GM21529 (cell line): ENCODE measurements around the gene TNIP2.
"Not testable (repeated sequence)": the region's sequence is repeated elsewhere in the genome, so short reads cannot be mapped to it uniquely, and the experiment has no call there.

Experiments used
- ATAC-seq: cut with Tn5 transposase; IDR thresholded peaks from one replicate; pipeline ENCODE4 v1.9.1; 2021; ENCODE audit not compliant: unreplicated experiment

The TNIP2 gene

DNA sequence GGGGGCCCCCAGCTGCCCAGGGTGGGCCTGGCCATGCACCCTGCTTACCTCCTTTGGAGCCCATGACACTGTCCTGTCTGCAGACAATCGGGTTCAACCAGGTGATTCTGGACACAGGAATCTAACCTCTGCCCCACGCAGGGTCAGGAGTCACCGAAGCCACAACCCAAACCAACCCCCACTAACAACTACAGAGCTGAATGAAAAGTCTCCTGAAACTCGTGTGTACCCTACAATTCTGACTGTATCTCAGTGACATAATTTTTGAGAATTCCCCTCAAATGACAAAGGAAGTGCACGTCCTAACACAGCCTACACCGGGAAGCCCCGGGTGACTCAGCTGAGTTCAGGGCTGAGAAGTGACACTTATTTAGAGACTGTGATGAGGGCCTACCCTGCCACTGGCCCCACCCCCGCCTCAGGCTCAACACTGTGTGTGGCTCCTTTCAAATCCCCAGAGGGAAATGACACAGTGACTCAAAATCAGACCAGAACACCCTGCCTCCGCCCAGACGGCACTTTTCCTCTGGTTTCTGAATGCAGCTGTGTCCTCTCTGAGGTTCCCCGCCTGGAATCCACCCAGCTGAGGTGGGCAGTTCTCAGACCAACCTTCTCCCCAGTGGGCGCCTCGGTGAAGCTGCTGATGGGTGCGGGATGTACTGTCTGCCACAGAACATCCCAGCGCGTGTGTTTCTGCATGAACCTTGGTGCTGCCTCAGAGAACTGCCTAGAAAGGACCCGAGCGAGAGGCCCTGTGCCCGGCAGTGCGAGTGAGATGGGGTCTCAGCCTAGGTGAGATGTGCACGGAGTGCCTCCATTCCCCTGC, 9.9 kb downstream of the TNIP2 start:
- peak; percentile 92 for ATAC-seq

DNA sequence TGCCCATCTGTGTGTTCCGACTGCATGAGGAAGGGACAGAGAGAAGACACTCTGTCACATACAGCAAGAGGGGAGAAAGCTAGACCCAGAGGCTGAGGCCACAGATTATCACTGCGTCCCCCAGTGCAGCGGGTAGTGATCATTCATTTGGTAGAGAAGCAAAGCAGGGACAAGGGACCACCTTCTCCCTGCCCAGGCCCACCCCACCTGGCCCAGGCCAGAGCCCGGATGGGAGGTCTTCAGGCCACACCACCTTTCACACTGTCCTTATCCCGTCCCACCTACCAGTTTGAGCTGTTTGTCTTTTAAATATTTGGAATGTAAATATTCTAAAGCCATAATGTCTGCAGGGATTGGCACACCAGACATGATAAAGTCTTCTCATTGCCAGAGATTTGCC, 10.6 kb downstream of the TNIP2 start:
- ATAC-seq, result no peak

DNA sequence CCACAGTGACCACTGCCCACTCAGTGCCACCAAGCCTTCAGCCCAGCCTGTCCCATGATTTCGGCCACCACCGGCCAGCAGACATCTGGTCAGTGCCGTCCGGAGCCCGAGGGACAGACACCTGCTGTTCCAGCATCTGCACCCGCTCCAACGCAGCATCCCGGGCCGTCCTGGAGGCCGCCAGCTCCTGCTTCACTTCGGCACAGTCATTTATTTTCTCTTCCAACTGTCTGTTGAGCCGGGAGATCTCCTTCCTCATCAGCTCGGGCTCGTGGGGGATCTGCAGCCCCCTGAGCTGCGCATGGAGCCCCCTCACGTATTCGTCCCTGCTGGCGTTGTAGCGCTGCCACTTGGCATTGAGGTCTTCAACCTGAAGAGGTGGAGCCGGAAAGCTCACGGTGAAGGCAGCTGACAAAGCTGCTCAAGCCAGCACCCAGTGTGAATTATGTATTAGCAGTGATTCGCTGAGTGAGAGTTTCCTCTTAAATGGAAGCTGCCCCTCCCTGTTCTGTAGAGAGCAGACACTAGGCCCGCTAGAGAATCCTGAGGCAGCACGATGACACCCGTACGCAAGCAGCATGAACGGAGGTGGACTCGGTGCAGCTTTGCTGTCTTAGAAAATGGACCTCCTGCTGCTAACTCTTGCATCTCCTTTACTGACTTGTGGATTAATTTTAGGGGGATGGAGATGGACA, 11.4 kb downstream of the TNIP2 start:
- ATAC-seq, result no peak

DNA sequence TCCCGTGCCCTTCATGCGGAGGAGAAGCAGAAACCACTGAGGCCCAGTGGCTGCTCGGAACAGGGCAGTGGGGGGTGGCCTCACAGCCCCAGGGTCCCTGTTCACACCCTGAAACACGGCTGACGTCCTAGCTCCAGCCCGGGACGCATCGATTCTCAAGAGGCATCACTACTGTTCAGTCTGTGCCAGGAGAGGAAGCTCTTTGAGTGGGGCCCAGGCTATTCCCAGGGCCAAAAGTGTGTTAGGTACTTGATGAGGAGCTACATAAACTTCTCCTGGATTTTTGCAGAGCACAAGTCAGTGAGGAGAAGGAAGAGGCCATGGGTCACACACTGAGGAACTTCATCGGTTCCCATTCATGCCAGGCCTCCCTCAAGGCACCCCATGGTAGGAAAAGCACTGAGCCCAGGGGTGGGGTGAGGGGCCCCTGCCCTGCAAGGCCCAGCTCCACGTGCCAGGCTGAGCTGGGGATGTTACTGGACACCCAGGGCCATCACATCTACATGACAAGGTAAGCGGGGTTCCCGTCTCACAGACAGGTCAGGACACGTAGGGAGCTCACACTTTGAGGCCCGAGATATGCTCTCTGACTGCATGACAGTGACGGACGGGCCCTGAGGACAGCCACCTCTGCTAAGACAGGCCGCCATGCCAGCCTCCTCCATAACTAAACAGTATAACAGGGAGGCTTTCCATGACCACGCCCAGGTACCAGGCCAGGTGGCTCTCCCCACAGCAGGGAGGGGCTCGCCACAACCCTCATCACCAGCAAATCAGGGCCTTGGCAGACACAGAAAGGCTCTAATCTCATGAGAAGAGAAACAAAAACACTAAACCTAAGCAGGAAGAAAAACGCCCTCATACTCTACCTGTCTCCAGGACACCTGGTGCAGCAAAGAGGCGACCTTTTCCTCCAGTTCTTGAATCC, 12.4 kb downstream of the TNIP2 start:
- ATAC-seq, result no peak

DNA sequence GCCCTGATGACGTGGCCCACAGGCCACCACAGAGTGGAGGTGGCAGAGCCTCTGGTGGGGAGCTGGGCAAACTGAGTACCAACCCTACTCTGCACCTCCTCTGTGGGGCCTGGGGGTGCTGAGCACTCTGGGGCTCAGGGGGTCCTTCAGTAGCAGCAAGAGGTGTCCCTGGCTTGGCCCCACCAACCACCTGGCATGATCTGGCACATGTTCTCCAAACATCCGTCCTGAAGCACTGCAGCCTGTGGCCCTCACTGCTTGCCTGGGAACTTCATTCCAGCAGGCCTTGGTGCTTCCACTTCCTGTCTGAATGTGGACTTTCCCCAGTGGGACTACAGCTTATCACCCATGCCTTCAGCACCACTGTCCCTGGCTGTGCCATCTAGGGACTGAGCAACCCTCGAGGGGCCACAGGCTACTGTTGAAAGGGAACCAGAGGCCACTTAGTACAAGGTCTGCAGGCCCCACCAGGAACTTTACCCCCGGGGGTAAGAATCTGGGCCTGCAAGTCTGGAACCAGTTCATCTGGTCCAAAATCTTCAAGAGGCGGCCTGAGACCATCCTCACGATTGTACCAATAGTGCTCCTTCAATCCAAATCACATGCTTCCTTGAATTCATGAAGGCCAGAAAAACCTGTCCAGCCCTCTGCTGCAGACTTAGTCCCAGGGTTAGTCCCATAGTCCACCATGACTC, 13.2 kb downstream of the TNIP2 start:
- ATAC-seq, result no peak

DNA sequence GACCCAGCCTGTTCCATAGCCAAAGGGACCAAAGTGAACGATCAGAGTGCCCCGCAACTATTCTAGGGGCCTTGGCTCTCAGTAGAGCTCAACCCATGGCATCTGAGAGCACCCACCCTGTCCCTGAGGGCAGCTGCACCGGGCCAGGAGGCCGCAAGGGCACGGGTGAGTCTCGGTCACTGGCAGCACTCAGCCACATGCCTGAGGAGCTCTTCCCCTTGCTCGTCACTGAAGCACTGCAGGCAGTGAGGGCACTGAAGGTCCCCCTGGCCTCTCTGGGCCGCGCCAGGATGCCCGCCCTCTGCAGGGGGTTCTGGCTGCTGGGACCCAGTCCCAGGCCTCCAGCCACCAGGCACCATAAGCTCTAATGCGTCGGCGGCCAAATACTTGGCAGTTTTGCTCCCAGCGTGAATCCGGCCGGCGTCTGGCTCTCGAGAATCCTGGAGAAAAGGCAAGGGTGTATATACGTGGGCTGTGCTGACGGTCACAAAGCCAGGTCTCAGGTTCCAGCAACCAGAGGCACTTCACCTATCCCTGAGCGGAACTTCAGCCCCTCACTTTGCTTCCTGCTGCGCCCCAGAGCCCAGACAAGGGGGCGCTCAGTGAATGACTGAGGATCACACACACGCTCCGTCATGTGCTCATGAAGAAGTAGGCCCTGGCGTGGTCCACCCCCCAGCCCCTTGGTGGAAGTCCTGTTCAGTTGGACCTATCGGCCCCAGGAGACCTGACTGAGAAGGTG, 13.9 kb downstream of the TNIP2 start:
- ATAC-seq, result no peak

DNA sequence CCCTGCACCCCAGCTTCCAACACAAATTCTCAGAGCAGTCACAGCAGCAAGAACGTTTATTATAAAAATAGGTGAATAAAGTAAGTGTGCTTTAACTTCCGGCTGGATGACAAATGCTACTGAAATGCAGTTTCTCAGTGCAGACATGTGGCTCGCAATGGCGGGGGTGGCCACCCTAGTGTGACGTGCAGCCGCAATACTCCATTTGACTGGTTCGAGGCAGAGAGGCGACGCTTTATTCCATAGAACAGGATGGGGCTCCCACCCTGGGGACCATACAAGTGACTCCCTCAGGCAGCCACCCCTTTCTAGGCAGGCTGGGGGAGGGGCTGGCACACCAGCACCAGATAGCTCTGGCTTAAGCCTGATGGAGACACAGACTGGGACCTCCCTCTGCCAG, 14.5 kb downstream of the TNIP2 start:
- ATAC-seq, result no peak

DNA sequence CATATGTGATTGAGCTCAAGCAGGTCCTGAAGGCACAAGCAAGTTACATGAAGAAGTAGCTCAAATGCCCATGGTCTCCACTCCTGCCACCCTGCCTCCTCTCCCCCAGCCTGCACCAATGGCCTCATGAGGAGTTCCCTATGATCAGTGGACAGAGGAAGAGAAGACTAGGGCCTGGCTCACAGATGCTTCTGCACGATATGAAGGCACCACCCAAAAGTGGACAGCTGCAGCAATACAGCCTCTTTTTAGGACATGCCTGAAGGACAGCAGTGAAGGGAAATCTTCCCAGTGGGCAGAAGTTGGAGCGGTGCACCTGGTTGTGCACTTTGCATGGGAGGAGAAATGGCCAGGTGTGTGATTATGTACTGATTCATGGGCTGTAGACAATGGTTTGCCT, 17.8 kb downstream of the TNIP2 start:
- not testable (repeated sequence) for ATAC-seq

DNA sequence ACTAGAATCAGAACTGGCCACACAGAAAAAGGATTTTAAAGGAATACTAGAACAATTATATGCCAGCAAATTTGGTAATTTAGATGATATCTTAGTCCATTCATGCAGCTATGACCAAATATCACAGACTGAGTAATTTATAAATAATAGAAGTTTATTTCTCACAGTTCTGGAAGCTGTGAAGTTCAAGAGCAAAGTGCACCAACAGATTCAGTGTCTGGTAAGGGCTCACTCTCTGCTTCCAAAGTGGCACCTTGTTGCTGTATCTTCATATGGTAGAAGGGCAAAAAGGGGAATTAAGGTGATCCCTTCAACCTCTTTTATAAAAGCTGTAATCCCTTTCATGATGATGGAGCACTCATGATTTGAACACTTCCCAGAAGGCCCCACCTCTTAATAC, 20.3 kb downstream of the TNIP2 start:
- ATAC-seq, result no peak

DNA sequence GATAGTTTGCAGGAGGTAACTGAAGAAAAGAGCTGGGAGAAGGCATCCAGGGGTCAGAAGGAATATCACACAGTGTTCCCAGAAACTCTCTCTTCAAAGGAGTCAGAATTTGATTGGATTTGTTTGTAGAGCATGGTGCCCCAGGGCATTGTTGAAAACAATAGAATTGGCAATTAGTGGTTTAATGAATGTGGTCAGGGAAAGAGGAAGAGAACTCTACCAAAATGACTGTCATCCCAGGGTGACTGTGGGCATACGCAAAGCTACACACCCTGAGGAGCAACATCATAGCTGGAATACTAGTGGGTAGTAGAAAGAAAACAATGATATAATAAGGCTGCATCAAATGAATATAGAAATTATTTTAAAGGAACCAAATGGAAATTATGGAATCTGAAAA, 21.5 kb downstream of the TNIP2 start:
- ATAC-seq, result peak; percentile 56

DNA sequence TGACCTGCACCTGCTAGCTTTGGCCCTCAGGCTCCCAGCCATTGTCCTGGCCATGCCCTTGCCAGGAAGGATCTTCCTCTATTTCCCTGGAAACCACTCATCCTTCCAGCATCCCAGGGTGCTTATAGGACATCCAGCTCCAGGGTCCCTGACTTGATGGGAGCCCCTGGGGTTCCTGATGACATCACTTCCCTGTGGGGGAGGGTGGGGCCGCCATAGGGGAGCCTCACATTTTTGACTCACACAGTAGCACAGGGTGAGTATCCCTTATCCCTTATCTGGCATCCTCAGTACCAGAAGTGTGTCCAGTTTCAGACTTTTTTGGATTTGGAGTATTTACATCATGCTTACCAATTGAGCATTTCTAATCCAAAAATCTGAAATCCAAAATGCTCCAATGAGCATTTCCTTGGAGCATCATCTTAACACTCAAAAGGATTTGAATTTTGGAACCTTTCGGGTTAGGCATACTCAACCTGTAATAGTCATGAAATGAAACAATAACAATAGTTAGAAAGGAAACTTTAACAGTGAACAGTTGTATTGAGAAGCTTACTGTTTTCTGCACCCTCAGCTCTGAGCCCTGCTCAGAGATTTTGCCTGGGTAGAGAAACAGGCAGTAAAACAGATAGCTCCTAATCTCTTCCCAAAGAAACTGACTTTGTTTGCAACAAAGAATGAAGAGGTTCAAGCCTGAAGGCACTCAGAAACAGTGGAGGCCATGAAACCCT, 22.1 kb downstream of the TNIP2 start:
- ATAC-seq, result no peak

DNA sequence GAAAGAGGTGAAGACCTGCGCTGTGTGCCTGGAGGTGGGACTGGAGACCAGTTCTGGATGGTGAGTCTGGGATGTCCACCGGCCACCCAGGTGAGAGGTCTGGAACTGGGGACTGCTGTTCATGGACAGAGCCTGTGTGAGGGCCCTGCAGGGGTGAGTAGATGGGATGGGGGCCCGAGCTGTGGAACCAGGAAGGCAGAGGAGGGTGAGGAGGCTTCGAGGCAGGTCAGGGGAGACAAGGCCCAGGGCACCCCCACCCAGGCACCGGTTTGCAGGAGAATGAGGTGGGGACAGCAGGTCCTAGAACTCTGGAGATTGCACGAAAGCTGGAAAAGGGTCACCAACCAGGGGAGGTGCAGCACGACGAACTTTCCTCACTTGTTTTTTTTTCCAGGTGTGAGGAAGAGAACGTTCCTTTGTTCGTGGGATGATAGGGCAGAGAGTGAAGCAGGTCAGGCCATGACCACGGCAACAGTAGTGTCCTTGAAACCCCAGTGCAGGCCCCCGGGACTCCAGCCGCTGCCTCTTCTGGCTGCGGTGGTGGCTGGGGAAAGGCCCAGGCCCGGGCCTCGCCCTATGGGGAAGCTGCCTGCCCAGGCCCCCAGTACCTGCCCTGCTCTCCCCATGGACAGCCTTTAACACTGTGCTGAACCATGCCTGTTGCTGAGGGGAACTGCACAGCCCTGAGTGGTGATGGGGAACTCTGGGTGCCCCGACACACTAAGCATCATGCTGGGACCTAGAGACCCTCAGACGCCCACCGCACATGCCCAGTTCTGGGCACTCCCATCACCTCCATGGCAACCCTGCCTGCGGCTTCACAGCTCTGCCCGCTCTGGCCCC, 22.9 kb downstream of the TNIP2 start:
- ATAC-seq, result no peak

DNA sequence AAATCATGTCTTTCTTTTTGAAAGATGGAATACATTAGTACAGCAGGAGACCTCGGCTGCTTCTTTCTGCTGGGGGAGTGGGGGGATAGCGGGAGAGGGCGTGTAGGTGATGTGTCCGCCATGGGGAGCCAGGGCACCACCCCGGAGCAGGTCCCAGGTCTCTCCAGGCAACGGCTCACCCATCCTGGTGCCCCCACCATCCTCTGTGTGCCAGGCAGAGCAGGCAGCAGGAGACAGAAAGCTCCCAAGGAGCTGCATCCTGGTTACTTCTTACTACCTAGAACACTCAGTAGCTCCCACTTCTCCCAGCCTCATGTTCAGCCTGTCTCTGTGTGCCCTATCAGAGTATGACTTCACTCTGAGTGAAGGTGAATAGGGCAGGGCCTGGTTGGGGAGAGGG, 23.6 kb downstream of the TNIP2 start:
- no peak for ATAC-seq

DNA sequence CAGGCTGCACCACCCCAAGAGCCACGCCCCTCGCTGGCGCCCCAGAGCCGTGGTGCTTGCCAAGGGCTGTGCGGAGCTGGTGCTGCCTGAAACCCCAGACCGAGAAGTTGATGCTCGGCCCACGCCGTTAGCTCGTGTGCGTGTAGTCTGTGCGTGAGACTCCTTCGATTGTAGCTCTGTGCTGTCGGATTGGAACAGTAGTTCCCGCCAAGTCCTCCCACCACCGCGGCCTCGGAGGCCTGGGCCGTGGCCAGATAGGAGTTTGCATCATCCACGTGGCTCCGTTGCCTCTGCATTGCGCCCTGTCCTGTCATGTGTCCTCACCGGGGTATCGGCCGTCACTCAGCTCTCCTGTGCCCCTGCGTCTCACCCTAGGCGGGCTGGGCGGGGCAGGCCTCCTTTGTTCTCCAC, 24.2 kb downstream of the TNIP2 start:
- no peak for ATAC-seq

DNA sequence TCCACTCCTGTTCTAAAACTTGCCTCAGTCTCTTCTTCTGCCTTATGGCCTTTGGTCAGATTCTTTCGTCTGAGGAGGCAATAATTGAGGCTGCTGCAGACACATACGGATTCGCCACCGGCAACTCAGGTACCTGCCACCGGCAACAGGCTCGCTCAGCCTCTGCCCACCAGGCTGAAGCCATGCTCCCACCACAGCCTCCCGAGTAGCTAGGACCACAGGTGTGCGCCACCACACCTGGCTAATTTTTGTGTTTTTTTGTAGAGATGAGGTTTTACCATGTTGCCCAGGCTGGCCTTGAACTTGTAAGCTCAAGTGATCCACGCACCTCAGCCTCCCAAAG, 26.6 kb downstream of the TNIP2 start:
- no peak for ATAC-seq

DNA sequence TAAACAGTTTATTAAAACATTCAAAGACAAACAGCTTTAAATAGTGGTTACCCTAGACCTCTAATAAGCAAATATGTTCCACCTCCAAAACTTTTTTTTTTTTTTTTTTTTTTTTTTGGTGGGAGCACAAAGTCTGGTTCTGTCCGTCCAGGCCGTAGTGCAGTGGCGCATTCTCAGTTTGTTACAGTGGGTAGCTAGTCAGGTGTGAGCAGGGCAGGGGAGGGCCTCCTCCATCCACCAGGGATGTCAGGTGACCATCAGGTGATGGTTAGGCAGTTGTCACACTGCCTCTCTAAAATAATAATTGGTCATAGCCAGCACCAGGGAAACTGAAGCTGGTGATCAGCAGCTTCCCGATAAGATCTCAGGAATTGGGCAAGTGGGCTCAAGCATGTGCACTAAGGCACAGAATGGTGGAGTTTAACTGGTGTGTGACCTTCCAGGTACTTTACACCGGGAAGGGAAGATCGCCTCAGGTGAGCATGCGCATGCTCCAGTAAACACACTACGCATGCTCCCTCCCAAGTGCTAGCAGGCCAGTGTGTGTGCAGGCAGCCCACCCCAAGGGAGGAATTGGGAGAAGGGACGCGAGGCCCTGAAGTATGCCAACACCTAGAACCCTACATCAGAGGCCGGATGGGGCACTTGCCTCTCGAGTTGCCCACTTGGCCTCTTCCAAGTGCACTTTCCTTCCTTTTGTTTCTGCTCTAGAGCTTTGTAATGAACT, 27.2 kb downstream of the TNIP2 start:
- no peak for ATAC-seq

DNA sequence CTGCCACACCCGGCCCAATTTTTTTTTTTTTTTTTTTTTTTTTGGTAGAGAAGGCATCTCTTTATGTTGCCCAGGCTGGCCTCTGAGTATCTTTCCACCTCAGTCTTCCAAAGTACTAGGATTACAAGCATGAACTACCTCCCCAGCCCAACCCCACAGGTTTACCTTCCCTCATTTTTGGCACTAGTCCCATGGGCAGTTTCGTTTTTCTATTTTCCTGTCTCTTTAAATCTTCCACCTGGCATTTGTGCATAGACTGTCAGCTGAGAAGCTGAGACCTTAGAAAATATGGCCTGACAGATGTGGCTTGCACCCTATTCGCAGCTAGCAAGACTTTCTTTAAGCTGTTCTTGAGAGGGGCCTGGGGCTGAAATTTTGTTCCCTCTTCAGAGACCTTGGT, 27.9 kb downstream of the TNIP2 start:
- ATAC-seq, result no peak

DNA sequence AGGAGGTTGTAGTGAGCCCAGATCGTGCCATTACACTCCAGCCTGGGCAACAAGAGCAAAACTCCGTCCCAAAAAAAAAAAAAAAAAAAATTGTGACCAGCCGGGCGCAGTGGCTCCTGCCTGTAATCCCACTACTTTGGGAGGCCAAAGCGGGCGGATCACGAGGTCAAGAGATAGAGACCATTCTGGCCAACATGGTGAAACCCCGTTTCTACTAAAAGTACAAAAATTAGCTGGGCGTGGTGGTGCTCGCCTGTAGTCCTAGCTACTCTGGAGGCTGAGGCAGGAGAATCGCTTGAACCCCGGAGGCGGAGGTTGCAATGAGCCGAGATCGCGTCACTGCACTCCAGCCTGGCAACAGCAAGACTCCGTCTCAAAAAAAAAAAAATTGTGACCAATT, 29.3 kb downstream of the TNIP2 start:
- not testable (repeated sequence) for ATAC-seq
